Endothelial cell of umbilical vein (primary cell): Measurements from ENCODE around the gene RHOA. TPM values are rescaled to one million over a fixed set of nuclear protein-coding genes. Genes with fewer than 3 reads are reported as not detected.

Experiments used
- BruUV-seq: library from RNA; stranded (reverse); fragments of 400-500 nt; replicated peaks from 2 replicates; lab custom pipeline; 2021; lab: Mats Ljungman, UMichigan
- CTCF ChIA-PET: fragments of 300-600, 350-600 bp; sonication (Branson Sonifier 250); formaldehyde crosslinking; loops from one replicate; lab custom pipeline; 2021; ENCODE audit warnings: antibody characterized with exemption, inconsistent platforms; lab: Charles Lee
- POLR2A ChIA-PET: fragments of 300-600, 350-600 bp; sonication (Branson Sonifier 250); formaldehyde crosslinking; loops from one replicate; lab custom pipeline; 2021; ENCODE audit warnings: antibody characterized with exemption, inconsistent platforms; lab: Charles Lee
- DNase-seq: peaks from one replicate; pipeline ENCODE4 v3.0.0-alpha.2; 2011; ENCODE audit warnings: low read depth, low spot score
- FAIRE-seq: peaks from 2 replicates; lab custom pipeline; 2011; peaks lifted over from hg19 to GRCh38; lab: Jason Lieb, UNC
- H2AFZ ChIP-seq: 2 replicates; pipeline ENCODE4 v1.6.0; 2012; ENCODE audit warnings: low read depth, low read length, control low read depth, inconsistent platforms
- H3K27ac ChIP-seq: 2 replicates; pipeline ENCODE4 v1.5.1; 2011; ENCODE audit warnings: low read depth, mild to moderate bottlenecking, control low read depth, low read length, moderate library complexity; ENCODE audit not compliant: insufficient read depth
- H3K27me3 ChIP-seq, 2 experiments: 2 replicates each; pipeline versions ENCODE4 v1.6.0 to v1.6.1; 2011; ENCODE audit warnings: low read length in 2 of 2, mixed read lengths in 1 of 2; ENCODE audit not compliant: control insufficient read depth in 2 of 2, insufficient read depth in 2 of 2
- H3K36me3 ChIP-seq, 2 experiments: 2 replicates in 1 of 2; 3 replicates in 1 of 2; pipeline ENCODE4 v1.5.1; 2011; ENCODE audit warnings: low read length in 2 of 2, mild to moderate bottlenecking in 1 of 2, moderate library complexity in 1 of 2; ENCODE audit not compliant: control insufficient read depth in 2 of 2, insufficient read depth in 2 of 2; ENCODE audit errors: extremely low read depth in 1 of 2
- H3K4me1 ChIP-seq: 3 replicates; pipeline ENCODE4 v1.5.1; 2011; ENCODE audit warnings: mild to moderate bottlenecking, low read length; ENCODE audit not compliant: control insufficient read depth, insufficient read depth; ENCODE audit errors: extremely low read depth
- H3K4me2 ChIP-seq: 2 replicates; pipeline ENCODE4 v1.6.1; 2011; ENCODE audit warnings: low read length, control low read depth, mixed read lengths; ENCODE audit not compliant: insufficient read depth
- H3K4me3 ChIP-seq, 3 experiments: fragments of 200-600 bp in 1 of 3; sonication (generic), shearing (Covaris generic) in 1 of 3; replicated peaks in 1 of 3; 2 replicates each; pipeline ENCODE4 v1.5.1; 2011 to 2016; ENCODE audit warnings: control low read depth in 3 of 3, low read length in 3 of 3, mild to moderate bottlenecking in 2 of 3, inconsistent platforms in 1 of 3, low read depth in 1 of 3, moderate library complexity in 1 of 3; ENCODE audit not compliant: insufficient read depth in 1 of 3
- H3K79me2 ChIP-seq: 2 replicates; pipeline ENCODE4 v1.6.0; 2012; ENCODE audit warnings: low read length, inconsistent platforms; ENCODE audit not compliant: control insufficient read depth, insufficient read depth
- H3K9ac ChIP-seq: replicated peaks from 2 replicates; pipeline ENCODE3; 2011; ENCODE audit warnings: low read length, control low read depth; ENCODE audit not compliant: insufficient read depth; ENCODE audit errors: extremely low read depth
- H3K9me1 ChIP-seq: replicated peaks from 3 replicates; pipeline ENCODE4 v1.6.0; 2011; ENCODE audit warnings: mild to moderate bottlenecking, low read length; ENCODE audit not compliant: control insufficient read depth, insufficient read depth; ENCODE audit errors: extremely low read depth
- H3K9me3 ChIP-seq: replicated peaks from 2 replicates; pipeline ENCODE4 v1.5.1; 2012; ENCODE audit warnings: low read length, inconsistent platforms; ENCODE audit not compliant: control insufficient read depth, insufficient read depth
- H4K20me1 ChIP-seq: replicated peaks from 2 replicates; pipeline ENCODE3; 2011; ENCODE audit warnings: mild to moderate bottlenecking, low read length; ENCODE audit not compliant: control insufficient read depth, insufficient read depth; ENCODE audit errors: extremely low read depth
- CTCF ChIP-seq, 2 donors: IDR thresholded peaks; 1 replicate in 1 of 2; 2 replicates in 1 of 2; pipeline ENCODE4 v1.5.1; 2011; ENCODE audit warnings: low read length in 2 of 2, mild to moderate bottlenecking in 2 of 2, moderate library complexity in 2 of 2, control low read depth in 1 of 2, inconsistent platforms in 1 of 2, low read depth in 1 of 2; ENCODE audit not compliant: insufficient read depth in 1 of 2; ENCODE audit errors: extremely low read depth in 1 of 2
- EZH2 ChIP-seq: IDR thresholded peaks from 2 replicates; pipeline ENCODE4 v1.6.1; 2012; ENCODE audit warnings: borderline replicate concordance, low read depth, mild to moderate bottlenecking, moderate library complexity, low read length, inconsistent platforms; ENCODE audit not compliant: severe bottlenecking
- FOS ChIP-seq: IDR thresholded peaks from 2 replicates; pipeline ENCODE4 v1.6.1; 2011; ENCODE audit warnings: mild to moderate bottlenecking, low read length, moderate library complexity, borderline replicate concordance; ENCODE audit not compliant: insufficient read depth
- GATA2 ChIP-seq: IDR thresholded peaks from 2 replicates; pipeline ENCODE4 v1.7.0; 2011; ENCODE audit warnings: low read depth, mild to moderate bottlenecking, moderate library complexity, mixed read lengths, low read length; ENCODE audit not compliant: insufficient read length, insufficient read depth
- JUN ChIP-seq: IDR thresholded peaks from 2 replicates; pipeline ENCODE4 v1.6.1; 2011; ENCODE audit warnings: borderline replicate concordance, low read depth; ENCODE audit not compliant: insufficient read length, insufficient read depth
- MAX ChIP-seq: IDR thresholded peaks from 2 replicates; pipeline ENCODE4 v1.6.1; 2011; ENCODE audit not compliant: insufficient read depth, insufficient read length
- MYC ChIP-seq: IDR thresholded peaks from one replicate; pipeline ENCODE4 v1.6.1; 2011; ENCODE audit warnings: mild to moderate bottlenecking, low read depth, low read length
- POLR2A ChIP-seq: IDR thresholded peaks from 2 replicates; pipeline ENCODE4 v1.6.1; 2012; ENCODE audit warnings: low read depth, mild to moderate bottlenecking, control low read depth, low read length
- POLR2AphosphoS5 ChIP-seq: IDR thresholded peaks from 2 replicates; pipeline ENCODE4 v1.6.1; 2012; ENCODE audit warnings: low read depth, mild to moderate bottlenecking, control low read depth, low read length, moderate library complexity; ENCODE audit not compliant: insufficient read depth
- dilution Hi-C: fragments of 300-500 bp; cut with MboI; formaldehyde crosslinking; loops from one replicate; pipeline ENCODE4 v1.15.0; 2019; ENCODE audit warnings: low sequenced_read_pairs; ENCODE audit not compliant: extremely low pct_ligation_motif_present
- intact Hi-C: fragments of 100-400 bp; cut with micrococcal nuclease; formaldehyde crosslinking; loops from one replicate; pipeline ENCODE4 v1.10.0; 2022
- polyA plus RNA-seq, 4 experiments: library from polyadenylated mRNA; depleted of rRNA in 3 of 4; stranded (reverse) in 3 of 4; unstranded in 1 of 4; fragments of >200 nt; gene quantifications; 2 replicates each; pipeline versions ENCODE4 v1.2.1 to v1.2.3, GENCODE V29; 2011 to 2012; ENCODE audit warnings: missing spikeins in 1 of 4
- total RNA-seq: library from RNA; stranded (reverse); gene quantifications from 2 replicates; pipeline ENCODE4 v1.2.3, GENCODE V29; 2021

Gene RHOA
- total and polyA plus RNA-seq, 2 donors (not counting 3 experiments of a cell fraction or from before 2014, with no cell fraction given): 450 to 580 TPM

- H3K4me3 ChIP-seq: no peak overlapping the region
- no peaks in the 10 kb centered on the region for H3K9me1 ChIP-seq
- no peak overlapping the region for H2AFZ ChIP-seq
- ChIA-PET POLR2A (no interaction called here), CTCF (no interaction called here)
- no peak for DNase-seq
- intact Hi-C loops: no loop called here
- FAIRE-seq: no peak
- H3K9me3 ChIP-seq: no peaks in the 10 kb centered on the region
- dilution Hi-C loops: no loop called here
- peaks cover 2% of the 10 kb centered on the region for H3K79me2 ChIP-seq
- H4K20me1 ChIP-seq: no peaks in the 10 kb centered on the region
- H3K4me2 ChIP-seq: no peak overlapping the region
- no peak for TF ChIP-seq GATA2
- H3K9ac ChIP-seq: no peak overlapping the region
- BruUV-seq: no TSS peak
- H3K27me3 ChIP-seq: no peaks in the 10 kb centered on the region
- peaks cover 4% of the 10 kb centered on the region for H3K4me1 ChIP-seq
- no peak overlapping the region for H3K27ac ChIP-seq
- peaks cover 16 to 24% of the 10 kb centered on the region in 2 experiments for H3K36me3 ChIP-seq
Measured at GRCh38 chr3:49316696-49317457, 94.9 kb downstream of the RHOA start.

DNA sequence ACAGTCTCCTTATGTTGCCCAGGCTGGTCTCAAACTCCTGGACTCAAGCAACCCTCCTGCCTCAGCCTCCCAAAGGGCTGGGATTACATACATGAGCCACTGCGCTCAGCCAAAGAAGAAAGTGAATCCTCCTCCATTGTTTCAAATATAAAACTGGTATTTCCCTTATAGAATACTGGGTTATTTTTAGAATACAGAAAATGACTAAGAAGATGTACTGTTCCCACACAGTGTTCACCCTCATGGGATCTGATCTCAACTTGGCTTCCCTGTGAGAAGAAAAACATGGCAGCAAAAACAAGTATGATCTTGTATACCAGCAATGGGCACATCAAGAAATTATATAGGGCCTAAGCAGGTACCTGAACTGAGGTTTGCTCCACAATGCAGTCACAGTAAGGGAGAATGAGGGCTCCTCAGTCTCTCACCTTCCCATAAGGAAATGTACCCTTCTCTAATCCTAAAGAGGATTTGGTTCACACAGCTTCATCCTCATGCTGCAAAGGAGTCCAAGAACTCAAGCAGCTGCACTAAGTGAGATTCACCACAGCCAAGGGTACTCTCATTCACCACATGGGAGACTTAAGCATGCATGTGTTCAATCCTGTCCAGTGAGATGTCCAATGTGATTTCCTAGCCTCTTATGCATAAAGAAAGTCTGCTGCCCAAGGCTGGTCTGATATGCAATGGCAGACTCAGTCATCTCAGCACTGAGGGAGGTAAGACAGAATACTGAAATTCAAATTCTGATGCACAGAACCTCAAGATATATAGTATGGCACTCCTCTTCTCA lies 97.7 kb downstream of the RHOA start:
- FAIRE-seq: peak; percentile 60
- no peak overlapping the region for H3K9ac ChIP-seq
- H4K20me1 ChIP-seq: no peaks in the 10 kb centered on the region
- peak overlapping the region; percentile 32 for H3K27ac ChIP-seq
- H3K4me2 ChIP-seq: no peak overlapping the region
- peaks cover 4% of the 10 kb centered on the region for H3K4me1 ChIP-seq
- H3K79me2 ChIP-seq: no peaks in the 10 kb centered on the region
- ChIA-PET POLR2A (interaction anchor here (0.6 kb wide), 1 partner anchor 609 kb away, joined by 3 read pairs; no protein-coding TSS in a partner anchor), CTCF (interaction anchor here (0.6 to 1.5 kb wide), 5 partner anchors 21 to 230 kb away, joined by 3 to 4 read pairs (median 3); no protein-coding TSS in a partner anchor)
- no TSS peak for BruUV-seq
- no peaks in the 10 kb centered on the region for H3K27me3 ChIP-seq
- peaks cover 14 to 30% of the 10 kb centered on the region in 2 experiments for H3K36me3 ChIP-seq
- H3K4me3 ChIP-seq: no peak overlapping the region
- H3K9me3 ChIP-seq: no peaks in the 10 kb centered on the region
- DNase-seq: peak; percentile 49
- intact Hi-C loops: no loop called here
- H3K9me1 ChIP-seq: no peaks in the 10 kb centered on the region
- dilution Hi-C loops: no loop called here
- no peak overlapping the region for H2AFZ ChIP-seq
- TF ChIP-seq GATA2 (no peak), EZH2 (no peak), POLR2A (no peak), MYC (no peak), FOS (no peak), POLR2AphosphoS5 (no peak), CTCF (IDR thresholded peaks at IDR 0.05; ENCODE audit: extremely low read depth in 1 of 2, insufficient read depth in 1 of 2, low read depth in 1 of 2, low read length in 2 of 2) (no peak), MAX (no peak), JUN (no peak)
